Vagina (tissue), 2 donors: ENCODE results near the gene TICAM1.
"Not testable (repeated sequence)": the region's sequence is repeated elsewhere in the genome, so short reads cannot be mapped to it uniquely, and the experiment has no call there.

Experiments used
- CTCF ChIP-seq, 3 experiments: fragments of 450-650 bp in 2 of 3; fragments of 200-600 bp in 1 of 3; sonication (generic) in 1 of 3; IDR thresholded peaks; one replicate each; pipeline ENCODE4 v1.5.1; 2017 to 2019; ENCODE audit warnings: antibody characterized with exemption in 3 of 3, mild to moderate bottlenecking in 2 of 3, moderate library complexity in 2 of 3
- POLR2A ChIP-seq, 2 donors: fragments of 450-650 bp; IDR thresholded peaks; one replicate each; pipeline ENCODE4 v1.6.1; 2017; ENCODE audit warnings: antibody characterized with exemption in 2 of 2, mild to moderate bottlenecking in 2 of 2, moderate library complexity in 2 of 2

GRCh38 chr19:4792866-4793195 lies 38.7 kb downstream of the TICAM1 start:
- not testable (repeated sequence) for TF ChIP-seq CTCF, POLR2A (IDR thresholded peaks at IDR 0.05)
